ENCODE measurements around the gene KBTBD3.

KBTBD3 gene
- total RNA-seq, result 1.6 to 7.5 reads per million in 2 donors

- peak; percentile 88 to 99 (median 97) for DNase-seq
These were observed at the start of gene KBTBD3 for GRCh38 chr11:106076919-106077608. Gene KBTBD3, minus strand, starts transcription at chr11:106077347. Its CDS starts 18,250 bp downstream, at chr11:106059097.

GRCh38 chr11:106121570-106122320, 44.6 kb upstream of the KBTBD3 start:
- no peak for DNase-seq

DNA sequence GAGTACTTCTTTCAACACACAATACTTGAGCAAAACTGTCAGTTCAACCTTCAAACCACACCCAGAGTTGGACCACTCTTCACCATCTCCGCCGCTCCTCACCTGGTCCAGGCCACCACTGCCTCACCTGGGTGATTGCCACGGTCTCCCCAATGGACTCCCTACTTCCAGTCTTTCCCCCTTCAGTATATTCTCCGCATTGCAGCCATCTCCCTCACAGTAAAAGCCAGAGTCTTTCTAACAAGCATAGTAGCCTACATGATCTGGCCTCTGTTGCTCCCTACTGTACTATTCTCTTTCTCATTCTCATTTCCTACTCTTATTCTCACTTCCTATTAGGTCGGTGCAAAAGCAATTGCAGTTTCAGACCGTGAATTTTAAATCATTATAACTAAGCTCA, 28.8 kb upstream of the KBTBD3 start:
- DNase-seq, result no peak

DNA sequence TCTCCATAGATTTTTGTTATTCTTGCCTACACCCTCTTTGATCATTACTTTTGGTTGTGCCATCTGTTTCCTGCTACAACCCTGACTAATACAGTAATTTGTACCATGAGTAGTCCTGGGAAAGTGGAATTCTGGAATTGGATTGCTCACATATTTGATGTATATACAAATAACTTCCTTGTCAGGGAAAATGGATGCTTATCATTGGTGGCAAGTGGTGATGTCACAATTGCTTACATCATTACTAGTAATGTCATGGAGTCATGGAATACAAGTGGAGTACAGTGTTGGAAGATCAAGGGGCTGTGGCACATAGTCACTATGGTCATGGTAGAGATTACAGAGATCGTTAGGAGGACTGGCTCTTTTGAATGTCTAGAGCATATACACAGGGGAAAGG, 24.7 kb upstream of the KBTBD3 start:
- DNase-seq, result no peak

GRCh38 chr11:106101370-106101769, 24.2 kb upstream of the KBTBD3 start:
- no peak for DNase-seq

DNA sequence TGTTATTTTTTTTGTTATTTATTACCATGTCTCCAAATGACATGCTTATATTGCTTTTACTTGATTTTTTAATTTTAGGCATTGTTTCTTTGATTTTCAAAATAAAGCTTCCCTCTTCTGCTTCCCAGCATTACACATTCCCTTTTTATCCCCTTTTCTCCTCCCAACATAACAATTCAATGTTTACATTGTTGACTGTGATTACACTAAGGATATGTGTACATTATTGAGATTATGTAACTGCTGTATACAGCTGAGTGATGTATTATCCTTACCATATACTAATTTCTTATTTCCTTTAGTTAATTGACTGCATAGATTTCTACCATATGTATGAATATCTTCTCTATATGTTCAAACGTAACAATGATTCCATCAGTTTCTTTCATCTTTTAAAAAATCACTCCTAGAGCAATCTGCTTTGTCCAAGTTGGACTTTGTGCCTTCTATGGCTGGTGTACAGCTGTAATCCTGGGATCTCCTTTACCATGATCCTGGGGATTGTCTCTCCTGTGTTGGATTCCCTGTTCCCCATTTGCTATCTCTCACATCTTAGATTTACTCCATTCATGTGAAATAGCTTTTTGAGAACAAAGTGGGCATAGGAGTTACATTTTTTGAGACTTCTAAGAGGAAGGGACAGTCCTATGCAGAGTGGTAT, 21.9 kb upstream of the KBTBD3 start:
- no peak for DNase-seq

DNA sequence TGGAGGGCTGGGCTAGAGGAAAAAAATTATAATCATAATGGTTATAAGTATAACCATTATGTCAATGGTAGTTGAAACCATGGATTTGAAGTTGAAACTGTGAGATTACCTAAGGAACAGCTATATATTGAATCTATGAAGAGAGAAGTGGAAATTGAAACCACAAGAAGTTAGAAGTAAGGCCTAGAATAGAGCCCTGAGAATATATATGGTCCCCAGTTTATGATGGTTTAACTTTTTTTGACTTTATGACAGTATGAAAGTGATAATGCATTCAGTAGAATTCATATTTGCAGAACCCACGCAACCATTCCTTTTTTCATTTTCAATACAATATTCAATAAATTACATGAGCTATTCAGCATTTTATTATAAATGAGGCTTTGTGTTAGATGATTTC, 15.3 kb upstream of the KBTBD3 start:
- DNase-seq, result no peak

DNA sequence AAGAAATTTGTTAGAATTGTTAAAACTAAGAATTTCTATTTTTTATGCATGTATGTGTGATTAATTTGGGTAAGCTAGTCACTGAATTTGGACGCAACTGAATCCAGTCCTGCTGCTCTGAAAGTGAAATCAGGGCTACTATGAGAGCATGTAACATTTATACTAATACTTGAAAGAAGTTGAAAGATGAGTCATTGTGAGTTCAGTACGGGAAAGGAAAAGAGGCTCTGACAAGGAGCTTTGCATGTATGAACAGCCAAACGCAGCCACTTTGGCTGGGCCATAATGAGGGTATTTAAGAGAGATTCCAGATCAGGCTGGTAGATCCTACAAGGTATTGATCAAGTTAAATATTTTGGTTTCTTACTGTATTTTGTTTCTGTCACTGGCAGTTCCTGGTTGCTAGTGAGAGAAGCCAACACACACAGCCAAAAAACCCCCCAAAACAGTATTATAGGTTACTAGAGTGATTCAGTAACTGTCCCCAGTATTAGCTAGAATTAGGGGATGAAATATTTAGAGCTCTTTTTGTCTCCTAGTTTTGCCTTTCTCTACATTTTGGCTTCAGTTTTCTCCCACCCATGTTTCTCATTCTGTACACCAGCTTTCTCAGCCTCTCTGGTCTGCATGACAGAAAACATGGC, 14.5 kb upstream of the KBTBD3 start:
- DNase-seq, result peak in 1 of 5 experiments; percentile 73

- no peak for DNase-seq
These were observed 11.7 kb upstream of the KBTBD3 start for GRCh38 chr11:106088896-106089295.

DNA sequence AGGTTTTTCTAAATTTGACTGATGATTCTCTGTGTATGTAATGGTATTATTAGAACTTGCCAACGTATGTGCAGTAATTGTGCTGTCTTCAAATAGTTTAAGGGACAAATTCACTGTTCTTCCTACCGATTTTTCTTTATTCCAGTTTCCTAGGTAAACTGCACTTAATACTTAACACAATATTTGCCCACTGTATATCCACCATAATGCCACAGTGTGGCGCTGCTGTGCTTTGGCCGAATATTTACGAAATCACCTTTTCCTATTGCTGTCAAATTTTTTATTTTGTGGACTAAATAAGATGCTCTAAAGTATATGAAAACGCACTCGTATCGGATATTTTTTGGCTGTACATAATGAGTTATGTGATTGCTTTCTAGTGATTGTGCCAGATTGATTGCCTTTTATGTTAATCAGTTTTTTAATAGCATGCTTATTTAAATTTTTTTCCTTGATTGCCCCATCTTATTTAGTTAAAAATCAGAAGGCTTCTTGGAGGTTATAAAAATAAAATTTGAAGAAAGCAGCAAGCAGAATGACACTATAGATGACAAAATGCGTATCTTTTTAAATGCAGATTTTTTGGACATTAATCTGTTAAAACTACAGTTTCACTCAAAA, 10.8 kb upstream of the KBTBD3 start:
- peak in 3 of 5 experiments; percentile 9 to 53 (median 17) for DNase-seq

DNA sequence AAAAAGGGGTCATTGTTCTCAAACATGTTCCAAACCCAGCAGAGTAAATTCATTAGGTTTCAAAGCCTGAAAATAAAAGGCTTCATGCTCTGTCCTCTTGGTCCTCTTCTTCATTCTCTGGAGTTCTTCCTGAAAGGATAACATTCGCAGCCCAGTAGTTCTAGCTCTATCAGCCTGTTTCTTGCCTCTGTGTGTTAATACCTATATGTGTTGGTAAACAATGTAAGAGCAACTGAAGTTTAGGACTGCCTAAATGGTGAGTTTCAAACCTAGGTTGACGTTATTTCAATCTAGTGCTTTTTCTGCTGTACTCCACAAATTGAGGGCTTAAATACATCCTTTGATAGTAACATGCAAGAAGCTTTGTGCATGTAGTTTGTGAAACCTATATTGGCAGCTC, 9.7 kb upstream of the KBTBD3 start:
- no peak for DNase-seq

- DNase-seq, result no peak
These were observed 9.0 kb upstream of the KBTBD3 start for GRCh38 chr11:106086135-106086534.

GRCh38 chr11:106082096-106082495, 4.9 kb upstream of the KBTBD3 start:
- DNase-seq, result no peak

- DNase-seq, result no peak
These were observed 685 bp upstream of the KBTBD3 start, which contains the start of gene AASDHPPT for GRCh38 chr11:106077609-106078455. Gene AASDHPPT, plus strand, starts transcription at chr11:106077662. Its CDS starts 49 bp downstream, at chr11:106077711.

GRCh38 chr11:106076171-106076918, 802 bp downstream of the KBTBD3 start:
- no peak for DNase-seq

DNA sequence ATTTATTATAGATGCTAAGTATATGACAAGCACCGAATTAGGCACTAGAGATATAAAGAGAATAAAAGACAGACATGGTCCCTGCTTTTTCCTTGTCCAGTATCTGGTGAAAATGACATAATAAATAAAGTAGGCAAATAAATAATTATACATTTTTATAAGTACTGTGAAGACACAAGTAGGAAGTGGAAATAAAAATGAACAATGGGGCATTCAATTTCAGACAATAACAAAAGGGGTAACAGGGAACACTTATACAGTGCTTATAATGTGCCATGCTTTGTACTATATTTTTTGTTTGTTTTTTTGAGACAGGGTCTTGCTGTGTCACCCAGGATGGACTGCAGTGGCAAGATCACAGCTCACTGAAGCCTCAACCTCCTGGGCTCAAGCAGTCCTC, 4.3 kb downstream of the KBTBD3 start:
- DNase-seq, result no peak

DNA sequence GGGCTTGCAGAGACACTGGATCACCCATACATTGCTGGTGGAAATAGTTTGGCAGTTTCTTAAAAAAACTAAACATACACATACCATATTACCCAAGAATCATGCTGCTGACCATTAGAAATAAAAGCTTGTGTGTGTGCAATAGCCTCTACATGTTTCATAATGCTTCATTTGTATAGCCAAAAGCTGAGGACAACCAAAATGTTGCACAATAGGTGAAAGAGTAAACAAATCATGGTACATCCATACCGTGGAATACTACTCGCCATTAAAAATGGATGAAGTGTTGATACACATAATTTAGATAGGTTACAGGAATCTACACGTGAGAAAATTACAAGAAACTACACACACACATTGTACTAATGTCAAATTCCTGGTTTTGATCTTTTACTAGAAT, 6.5 kb downstream of the KBTBD3 start:
- DNase-seq, result no peak

GRCh38 chr11:106063009-106063408, 14.1 kb downstream of the KBTBD3 start:
- peak in 1 of 5 experiments; percentile 38 for DNase-seq

DNA sequence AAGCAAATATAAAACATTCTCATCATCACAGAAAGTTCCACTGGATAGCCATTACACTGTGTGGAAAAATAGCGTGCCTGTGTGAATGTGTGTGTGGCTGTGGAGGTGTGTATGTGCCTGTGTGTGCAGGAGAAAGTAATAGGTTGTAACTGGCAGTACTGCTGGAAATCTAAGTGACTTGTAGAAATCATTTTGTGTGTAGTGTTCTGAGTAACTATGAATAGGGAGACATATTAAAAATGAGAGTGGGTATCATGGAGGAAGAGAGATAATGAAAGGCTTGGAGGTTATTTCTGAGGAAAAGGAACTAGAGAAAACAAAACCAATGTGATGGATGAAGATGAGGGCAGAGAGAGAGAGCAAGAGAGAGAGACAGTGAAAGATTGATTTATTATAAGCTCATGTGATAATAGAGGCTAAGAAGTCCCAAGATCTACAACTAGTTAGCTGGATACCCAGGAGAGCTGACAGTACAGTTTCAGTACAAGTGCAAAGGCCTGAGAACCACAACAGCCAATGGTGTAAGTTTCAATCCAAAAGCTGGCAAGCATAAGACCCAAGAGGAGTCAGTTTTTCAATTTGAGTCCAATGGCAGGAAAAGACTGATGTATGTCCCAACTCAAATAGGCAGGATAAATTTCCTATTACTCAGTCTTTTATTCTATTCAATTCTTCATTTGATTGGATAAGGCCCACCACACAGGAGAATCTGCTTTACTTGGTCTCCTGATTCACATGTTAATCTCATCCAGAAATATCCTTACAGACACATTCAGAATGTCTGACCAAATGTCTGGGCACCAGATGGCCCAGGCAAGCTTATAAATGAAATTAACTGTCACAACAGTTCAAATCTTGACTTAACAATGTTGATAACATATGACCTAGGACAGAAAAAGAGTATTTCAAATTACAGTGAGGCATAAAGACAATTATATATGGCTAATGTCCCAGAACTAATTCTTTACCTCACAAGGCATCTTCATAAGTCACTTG, 14.9 kb downstream of the KBTBD3 start:
- peak in 1 of 5 experiments; percentile 20 for DNase-seq

Data from T-helper 2 cell (primary cell).